Activated CD8-positive, alpha-beta memory T cell treated with anti-CD3 and anti-CD28 coated beads for 1 hour (primary cell): ENCODE results near the gene NFE2L3.
A peak's percentile ranks its signal among the peaks of the same experiment; 100 is the strongest.

Experiments
- DNase-seq, 2 donors: peaks; one replicate each; pipeline ENCODE4 v3.0.0-alpha.2; 2020; ENCODE audit warnings: low read depth in 1 of 2; ENCODE audit errors: extremely low read depth in 1 of 2

Gene NFE2L3

GRCh38 chr7:26198781-26199169 lies 46.8 kb downstream of the NFE2L3 start:
- no peak for DNase-seq

DNA sequence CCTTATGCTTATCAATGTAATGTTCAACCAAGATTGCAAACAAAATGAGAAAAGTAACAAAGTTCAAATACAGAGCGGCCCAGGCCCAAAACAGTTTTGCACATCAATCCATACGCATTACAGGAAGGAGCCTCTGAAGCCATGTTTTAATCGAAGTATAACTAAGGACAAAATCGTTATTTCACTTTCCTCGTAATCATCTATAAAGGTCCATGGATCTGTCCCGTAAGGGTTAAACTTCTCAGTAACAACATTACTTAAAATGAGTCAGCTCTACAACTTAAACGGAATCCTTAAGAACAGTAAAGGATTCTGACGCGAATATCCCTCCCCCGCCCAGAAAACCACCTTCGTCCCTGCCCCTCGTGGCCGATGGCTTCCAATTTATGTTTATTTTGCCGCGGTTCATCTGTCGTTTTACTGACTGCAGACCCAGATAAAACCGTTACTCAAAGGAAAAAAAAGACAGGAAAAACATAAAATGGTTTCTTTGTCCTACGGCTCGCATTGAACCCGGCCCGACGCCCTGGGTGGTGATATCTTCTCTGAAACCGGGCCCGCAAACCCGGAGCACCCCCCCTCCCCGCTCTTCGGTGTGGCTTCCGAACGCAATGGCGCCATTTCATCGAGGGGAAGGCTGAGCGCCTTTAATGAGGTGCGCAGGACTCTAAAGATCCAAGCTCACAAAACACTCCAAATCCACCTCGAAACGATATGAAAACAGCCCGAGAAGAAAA lies 47.5 kb downstream of the NFE2L3 start:
- DNase-seq, result peak; percentile 20 to 44

DNA sequence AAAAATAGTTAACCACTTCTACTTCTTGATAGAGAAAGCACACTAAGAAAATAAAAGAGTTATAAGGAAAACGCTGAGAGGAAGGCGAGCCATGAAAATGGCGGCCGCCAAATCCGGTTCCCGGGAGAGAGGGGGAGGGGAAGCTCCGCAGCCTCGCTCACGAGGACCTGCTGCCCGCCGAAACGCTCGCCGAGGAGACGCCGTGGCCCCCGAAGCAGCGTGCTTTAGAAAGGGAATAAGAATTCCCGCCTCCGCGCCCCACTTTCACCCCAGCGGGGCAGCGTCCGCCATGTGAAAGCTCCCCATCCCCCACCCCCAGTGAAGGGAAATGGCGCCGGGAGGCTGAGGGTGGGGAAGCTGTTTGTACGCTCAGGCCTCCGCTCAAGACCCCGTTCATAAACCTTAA lies 48.0 kb downstream of the NFE2L3 start:
- DNase-seq, result peak; percentile 42 to 67

DNA sequence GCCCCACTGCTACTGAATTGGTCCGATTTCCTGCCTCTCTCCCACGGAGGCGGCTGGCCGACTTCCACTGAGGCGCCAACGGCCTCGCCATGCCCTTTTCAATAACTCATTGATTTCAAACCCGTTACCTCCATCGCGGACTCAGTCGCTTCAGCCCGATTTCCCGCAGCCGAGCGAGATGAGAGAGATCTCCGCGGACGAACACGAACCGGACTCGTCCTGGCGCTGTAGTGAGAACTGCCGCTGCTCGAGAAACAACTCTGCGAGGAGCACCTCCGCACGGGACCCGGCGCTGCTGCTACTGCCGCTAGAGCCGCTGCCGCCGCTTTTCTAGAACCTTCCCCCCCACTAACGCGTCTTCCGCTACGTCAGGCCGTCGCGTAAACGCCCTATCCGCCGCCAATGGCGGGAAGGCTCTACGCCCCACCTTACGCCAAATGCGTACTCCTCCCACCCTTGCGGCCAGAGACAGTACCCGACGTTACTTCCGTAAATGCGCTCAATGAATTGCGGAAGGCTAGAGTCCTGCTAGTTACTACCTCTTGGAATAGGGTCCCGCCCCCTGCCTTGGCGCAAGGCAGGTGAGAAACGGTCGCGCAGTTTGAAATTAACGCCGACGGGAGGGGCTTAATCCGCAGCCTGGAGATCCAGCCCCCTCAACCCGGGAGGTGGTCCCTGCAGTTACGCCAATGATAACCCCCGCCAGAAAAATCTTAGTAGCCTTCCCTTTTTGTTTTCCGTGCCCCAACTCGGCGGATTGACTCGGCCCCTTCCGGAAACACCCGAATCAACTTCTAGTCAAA lies 48.6 kb downstream of the NFE2L3 start, which contains the start of gene HNRNPA2B1:
Gene HNRNPA2B1 (minus strand): TSS at position 303 of the 803 bp plus-strand sequence. CDS start 169 bp downstream, at position 134.
- peak; percentile 95 to 97 for DNase-seq

GRCh38 chr7:26201247-26202018 lies 49.4 kb downstream of the NFE2L3 start, which contains the start of gene CBX3:
CBX3 (plus strand) TSS chr7:26201745; CDS start chr7:26202999, 1,254 bp downstream.
- DNase-seq, result peak; percentile 61 to 75

GRCh38 chr7:26202019-26202990 lies 50.3 kb downstream of the NFE2L3 start:
- DNase-seq, result peak in 1 of 2 donors; percentile 43

GRCh38 chr7:26203016-26203415 lies 51.0 kb downstream of the NFE2L3 start:
- no peak for DNase-seq

GRCh38 chr7:26208040-26208439 lies 56.0 kb downstream of the NFE2L3 start:
- no peak for DNase-seq

- no peak for DNase-seq
These were observed 61.1 kb downstream of the NFE2L3 start for GRCh38 chr7:26212921-26213718.

DNA sequence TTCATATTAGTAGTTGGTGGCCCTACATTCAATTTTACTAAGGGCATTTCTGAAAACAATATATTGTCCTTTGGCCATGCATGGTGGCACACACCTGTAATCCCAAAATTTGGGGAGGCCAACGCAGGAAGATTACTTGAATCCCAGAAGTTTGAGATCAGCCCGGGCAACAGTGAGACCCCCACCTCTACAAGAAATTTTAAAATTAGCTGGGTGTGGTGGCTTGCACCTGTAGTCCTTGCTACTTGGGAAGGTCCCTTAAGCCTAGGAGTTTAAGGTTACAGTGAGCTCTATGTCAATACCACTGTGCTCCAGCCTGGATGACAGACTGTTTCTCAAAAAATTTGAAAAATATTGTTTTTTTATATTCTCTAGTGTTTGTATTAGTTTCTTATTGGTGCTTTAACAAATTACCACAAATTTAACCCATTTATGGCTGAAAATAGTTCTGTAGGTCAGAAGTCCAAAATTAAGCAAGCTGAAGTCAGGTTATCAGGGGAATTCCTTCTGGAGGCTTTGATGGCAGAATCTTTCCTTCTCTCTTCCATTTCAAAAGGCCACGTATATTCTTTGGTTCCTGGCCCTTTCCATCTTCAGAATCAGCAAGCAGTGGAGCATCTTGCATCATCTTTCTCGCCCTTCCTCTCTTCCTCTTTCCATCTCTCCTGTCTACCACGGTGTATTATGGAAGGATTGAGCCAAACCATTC lies 62.0 kb downstream of the NFE2L3 start:
- DNase-seq, result no peak

DNA sequence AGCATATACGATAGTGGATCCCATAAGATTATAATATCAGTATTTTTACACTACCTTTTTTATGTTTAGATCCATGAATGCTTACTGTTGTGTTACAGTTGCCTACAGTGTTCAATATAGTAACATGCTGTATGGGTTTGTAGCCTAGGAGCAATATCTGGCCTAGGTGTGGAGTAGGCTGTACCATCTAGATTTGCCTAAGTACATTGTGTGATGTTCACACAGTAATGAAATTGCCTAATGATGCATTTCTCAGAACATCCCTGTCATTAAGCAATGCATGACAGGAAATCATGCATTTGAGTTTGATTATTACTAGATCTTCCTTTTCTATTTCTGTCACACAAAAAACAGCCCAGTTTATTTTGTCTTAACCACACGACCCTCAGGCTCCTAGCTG lies 64.1 kb downstream of the NFE2L3 start:
- DNase-seq, result no peak

DNA sequence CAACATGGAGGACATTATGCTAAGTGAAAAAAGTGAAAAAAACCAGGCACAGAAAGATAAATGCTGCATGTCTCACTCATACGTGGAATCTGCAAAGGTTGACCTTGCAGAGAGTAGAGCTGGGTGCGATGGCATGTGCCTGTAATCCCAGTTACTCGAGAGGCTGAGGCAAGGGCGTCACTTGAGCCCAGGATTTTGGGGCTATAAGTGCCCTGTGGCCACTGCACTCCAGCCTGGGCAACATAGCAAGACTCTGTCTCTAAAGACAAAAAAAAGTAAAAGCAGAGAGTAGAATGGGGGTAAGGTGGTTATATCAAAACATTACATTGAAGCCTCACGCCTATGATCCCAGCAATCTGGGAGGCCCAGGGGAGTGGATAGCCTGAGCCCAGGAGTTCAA lies 72.4 kb downstream of the NFE2L3 start:
- no peak for DNase-seq

DNA sequence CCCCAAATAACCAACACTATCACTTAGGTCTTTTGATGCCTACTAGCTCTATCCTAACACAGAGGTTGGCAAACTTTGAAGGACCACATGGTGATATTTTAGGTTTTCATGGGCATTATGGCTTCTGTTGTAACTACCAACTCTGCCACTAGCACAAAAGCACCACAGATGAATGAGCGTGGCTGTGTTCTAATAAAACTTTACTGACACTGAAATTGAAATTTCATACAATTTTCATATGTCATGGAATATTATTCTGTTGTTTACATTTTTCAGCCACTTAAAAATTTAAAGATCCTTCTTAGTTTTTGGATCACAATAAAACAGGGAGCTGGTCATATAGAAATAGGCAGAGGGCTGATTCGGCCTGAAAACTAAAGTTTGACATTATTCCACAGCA lies 76.0 kb downstream of the NFE2L3 start:
- DNase-seq, result no peak

DNA sequence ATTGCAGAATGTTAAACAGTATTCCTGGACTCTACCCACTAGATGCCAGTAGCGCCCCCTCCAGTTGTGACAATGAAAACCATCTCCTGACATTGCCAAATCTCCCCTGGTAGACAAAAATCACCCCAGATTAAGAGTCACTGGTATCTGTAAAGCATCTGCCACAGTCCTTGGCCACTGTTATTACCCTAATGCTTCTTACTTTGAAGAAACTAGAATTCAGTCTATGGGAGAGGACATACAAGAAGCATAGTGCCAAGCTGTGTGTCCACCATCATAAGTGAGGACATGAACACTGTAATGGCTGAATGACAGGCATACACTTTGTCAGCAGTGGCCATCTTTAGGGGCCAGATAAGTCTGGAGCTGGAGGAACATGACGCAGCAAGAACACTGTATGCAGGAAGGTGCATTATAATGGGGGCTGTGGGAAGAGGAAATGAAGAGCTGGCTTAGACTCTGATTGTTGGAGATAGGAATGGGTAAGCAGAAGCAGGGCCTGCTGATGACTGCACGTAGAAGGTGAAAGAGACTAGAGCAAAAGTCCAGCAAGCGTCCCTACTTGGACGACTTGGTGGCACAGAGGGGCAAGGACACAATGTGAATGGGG lies 82.0 kb downstream of the NFE2L3 start:
- no peak for DNase-seq
